ENCODE measurements around the gene KRTAP10-10.
"Not testable (repeated sequence)": the region's sequence is repeated elsewhere in the genome, so short reads cannot be mapped to it uniquely, and the experiment has no call there.

GRCh38 chr21:44591801-44592130 is 45.4 kb upstream of the KRTAP10-10 start:
- TF ChIP-seq EZH2, CTCF, EZH2phosphoT487 (IDR thresholded peaks at IDR 0.05): not testable (repeated sequence)

All from neural progenitor cell (in vitro differentiated cells).